GM12892 (cell line): Measurements from ENCODE around the gene ARL3.
"Not testable (repeated sequence)": the region's sequence is repeated elsewhere in the genome, so short reads cannot be mapped to it uniquely, and the experiment has no call there.

ENCODE experiments used
- DNase-seq: peaks from one replicate; pipeline ENCODE4 v3.0.0; 2011; ENCODE audit not compliant: insufficient read length
- FAIRE-seq: peaks from 2 replicates; lab custom pipeline; 2011; peaks lifted over from hg19 to GRCh38; lab: Jason Lieb, UNC
- POLR2A ChIP-seq: IDR thresholded peaks from 2 replicates; pipeline ENCODE4 v1.6.1; 2011; ENCODE audit warnings: low read depth, low read length, control low read depth
- POLR2AphosphoS5 ChIP-seq: IDR thresholded peaks from 2 replicates; pipeline ENCODE4 v1.6.1; 2011; ENCODE audit warnings: low read depth, low read length, control low read depth
- TAF1 ChIP-seq: IDR thresholded peaks from 2 replicates; pipeline ENCODE4 v1.6.1; 2011; ENCODE audit warnings: low read depth, mild to moderate bottlenecking, control low read depth, low read length, borderline replicate concordance

The ARL3 gene

GRCh38 chr10:102731222-102731800 is 17.1 kb upstream of the ARL3 start:
- TF ChIP-seq POLR2A (no peak), TAF1 (no peak), POLR2AphosphoS5 (no peak)
- FAIRE-seq (no peak), DNase-seq (no peak)

- peak; percentile 88 for FAIRE-seq
- TF ChIP-seq POLR2A: no peak
- peak; percentile 65 for DNase-seq
Observed at GRCh38 chr10:102729029-102730026, 15.1 kb upstream of the ARL3 start.

DNA sequence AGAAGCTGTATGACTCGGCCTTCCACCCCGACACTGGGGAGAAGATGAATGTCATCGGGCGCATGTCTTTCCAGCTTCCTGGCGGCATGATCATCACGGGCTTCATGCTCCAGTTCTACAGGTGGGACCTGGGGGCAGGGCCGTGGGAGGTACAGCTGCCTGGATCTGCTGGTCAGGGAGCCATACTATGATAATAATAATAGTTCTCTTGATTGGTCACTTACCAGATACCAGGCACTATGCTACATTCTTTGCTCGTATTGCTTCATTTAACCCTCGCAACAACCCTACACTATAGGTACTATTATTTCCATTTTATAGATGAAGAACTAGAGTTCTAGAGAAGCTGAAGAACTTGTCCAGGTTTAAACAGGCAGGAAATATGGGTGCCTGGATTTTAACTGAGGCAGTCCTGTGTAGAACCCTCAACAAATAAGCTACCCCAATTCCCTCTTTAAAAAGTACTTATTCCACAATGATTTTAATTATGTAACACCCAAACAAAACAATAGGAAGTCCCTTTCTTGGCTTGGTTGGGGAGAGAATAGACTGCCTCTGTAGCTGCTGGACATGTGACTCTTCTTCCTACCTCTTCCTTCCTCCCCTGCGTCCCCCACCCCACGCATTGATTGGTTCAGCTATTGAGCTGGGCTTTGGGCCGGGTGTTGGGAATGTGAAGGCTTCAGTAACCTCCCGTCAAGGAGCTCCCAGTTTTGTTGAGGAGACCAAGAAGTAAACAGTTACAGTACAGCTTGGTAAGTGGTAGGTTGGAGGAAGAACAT is 13.0 kb upstream of the ARL3 start:
- no peak for DNase-seq
- no peak for TF ChIP-seq POLR2AphosphoS5
- TF ChIP-seq TAF1: no peak
- TF ChIP-seq POLR2A: no peak
- FAIRE-seq: no peak

DNA sequence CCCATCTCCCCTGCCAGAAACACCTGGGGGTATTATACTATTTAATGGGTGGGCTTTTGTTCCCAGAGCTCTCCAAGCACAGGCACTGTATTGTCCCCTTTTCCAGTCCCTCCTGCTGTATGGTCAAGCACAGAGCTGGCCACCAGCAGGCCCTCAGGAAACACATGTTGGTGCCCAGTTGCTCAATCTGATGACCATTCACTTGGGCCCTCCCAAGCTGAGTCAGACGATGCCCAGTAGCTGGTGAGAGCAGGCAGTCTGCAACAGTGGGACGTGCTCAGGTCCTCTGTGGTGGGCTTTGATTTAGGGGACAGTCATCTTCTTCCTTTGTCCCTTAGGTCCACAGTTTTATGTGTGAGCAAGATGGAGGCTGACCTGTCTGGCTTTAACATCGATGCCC is 12.1 kb upstream of the ARL3 start:
- DNase-seq (no peak), FAIRE-seq (no peak)
- TF ChIP-seq TAF1: no peak
- TF ChIP-seq POLR2A: no peak
- no peak for TF ChIP-seq POLR2AphosphoS5

DNA sequence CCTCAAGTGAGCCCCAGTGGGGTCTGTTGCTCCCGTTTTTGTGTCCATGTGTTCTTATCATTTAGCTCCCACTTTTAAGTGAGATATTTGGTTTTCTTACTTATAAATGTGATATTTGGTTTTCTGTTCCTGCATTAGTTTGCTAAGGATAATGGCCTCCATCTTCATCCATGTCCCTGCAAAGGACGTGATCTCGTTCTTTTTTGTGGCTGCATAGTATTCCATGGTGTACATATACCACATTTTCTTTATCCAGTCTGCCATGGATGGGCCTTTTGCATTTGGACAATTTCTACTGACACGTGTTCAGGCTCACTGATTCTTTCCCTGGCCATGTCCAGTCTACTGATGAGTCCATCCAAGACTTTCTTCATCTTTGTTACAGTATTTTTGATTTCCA is 9.8 kb upstream of the ARL3 start:
- TF ChIP-seq TAF1 (no peak), POLR2A (no peak), POLR2AphosphoS5 (no peak)
- DNase-seq (no peak), FAIRE-seq (peak; percentile 17)

DNA sequence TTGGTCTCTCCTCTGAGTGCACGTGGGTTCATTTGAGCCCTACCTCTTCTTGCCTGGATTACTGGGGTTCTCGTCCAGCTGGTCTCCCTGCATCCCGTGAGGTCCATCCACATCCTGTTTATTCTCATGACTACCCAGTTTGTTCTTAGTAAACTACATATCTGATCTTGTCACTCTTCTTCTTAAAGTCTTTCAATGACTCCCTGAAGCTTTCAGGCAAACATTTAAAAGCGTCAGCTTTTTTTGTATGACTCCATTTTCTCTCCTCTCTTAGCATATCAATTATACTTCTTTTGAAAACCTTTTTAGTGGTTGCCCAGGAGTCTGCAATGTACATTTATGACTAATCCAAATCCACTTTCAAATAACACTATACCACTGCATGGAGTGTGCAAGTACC is 7.8 kb upstream of the ARL3 start:
- FAIRE-seq: no peak
- no peak for DNase-seq
- TF ChIP-seq POLR2A: no peak
- TF ChIP-seq TAF1: no peak
- no peak for TF ChIP-seq POLR2AphosphoS5

- TF ChIP-seq POLR2AphosphoS5 (no peak), TAF1 (no peak), POLR2A (no peak)
- DNase-seq (no peak), FAIRE-seq (no peak)
Observed at GRCh38 chr10:102720775-102721301, 6.6 kb upstream of the ARL3 start.

DNA sequence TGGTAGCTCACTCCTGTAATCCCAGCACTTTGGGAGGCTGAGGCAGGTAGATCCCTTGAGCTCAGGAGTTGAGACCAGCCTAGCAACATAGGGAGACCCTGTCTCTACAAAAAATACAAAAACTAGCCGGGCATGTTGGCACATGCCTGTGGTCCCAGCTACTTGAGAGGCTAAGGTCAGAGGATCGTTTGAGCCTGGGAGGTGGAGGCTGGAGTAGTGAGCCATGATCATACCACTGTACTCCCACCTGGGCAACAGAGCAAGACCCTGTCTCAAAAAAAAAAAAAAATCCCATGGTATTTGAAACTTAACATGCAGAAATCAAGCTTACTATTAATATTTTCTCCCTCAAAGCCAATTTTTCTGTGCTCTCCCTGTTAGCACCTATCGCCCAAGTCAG is 6.1 kb upstream of the ARL3 start:
- TF ChIP-seq TAF1 (no peak), POLR2A (no peak), POLR2AphosphoS5 (no peak)
- FAIRE-seq (no peak), DNase-seq (no peak)

DNA sequence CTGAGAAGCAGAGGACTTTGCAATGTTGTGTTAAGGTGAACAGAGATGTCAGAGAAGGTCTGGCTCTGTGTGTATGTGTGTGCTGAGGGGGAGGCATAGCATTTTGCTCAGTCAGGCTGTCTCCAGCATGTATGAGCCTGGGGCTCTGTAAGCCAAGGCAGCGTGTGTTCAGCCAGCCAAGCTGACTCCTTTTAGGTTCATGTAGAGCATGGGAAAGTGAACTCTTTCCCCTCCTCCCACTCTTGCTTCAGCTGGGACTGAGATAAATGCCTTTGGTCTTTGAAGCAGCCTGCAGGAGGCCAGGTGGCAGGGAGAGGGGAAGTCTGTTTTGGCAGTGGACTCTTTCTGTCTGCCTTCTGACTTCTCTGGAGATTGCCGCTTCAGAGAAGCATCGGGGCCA is 4.0 kb upstream of the ARL3 start:
- DNase-seq (no peak), FAIRE-seq (no peak)
- TF ChIP-seq POLR2AphosphoS5 (no peak), TAF1 (no peak), POLR2A (no peak)

GRCh38 chr10:102716900-102717565 is 2.8 kb upstream of the ARL3 start:
- DNase-seq, FAIRE-seq: not testable (repeated sequence)

DNA sequence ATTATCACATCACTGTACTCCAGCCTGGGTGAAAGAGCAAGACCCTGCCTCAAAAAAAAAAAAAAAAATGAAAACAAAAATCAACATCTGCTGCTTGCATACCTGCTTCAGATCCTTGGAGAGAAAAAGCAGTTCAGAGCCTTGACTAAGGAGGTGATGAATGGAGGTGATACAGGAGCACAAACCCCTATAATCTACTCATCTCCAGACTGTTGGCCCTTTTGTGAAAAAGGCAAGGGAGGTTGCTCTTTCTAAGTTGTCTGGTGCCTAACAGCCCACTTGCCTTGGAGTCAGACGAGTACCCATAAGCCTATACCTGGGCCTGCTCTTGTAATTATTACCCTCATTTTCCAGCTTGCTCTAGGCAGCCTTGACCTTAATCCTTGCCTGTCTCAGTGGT is 1.7 kb upstream of the ARL3 start:
- FAIRE-seq (no peak), DNase-seq (no peak)
- TF ChIP-seq POLR2A: no peak
- no peak for TF ChIP-seq TAF1
- TF ChIP-seq POLR2AphosphoS5: no peak
